GM18870 (cell line): ENCODE data around the gene GNG12.

Experiments
- ATAC-seq: cut with Tn5 transposase; IDR thresholded peaks from one replicate; pipeline ENCODE4 v1.9.1; 2021; ENCODE audit warnings: moderate library complexity; ENCODE audit not compliant: unreplicated experiment

The GNG12 gene

DNA sequence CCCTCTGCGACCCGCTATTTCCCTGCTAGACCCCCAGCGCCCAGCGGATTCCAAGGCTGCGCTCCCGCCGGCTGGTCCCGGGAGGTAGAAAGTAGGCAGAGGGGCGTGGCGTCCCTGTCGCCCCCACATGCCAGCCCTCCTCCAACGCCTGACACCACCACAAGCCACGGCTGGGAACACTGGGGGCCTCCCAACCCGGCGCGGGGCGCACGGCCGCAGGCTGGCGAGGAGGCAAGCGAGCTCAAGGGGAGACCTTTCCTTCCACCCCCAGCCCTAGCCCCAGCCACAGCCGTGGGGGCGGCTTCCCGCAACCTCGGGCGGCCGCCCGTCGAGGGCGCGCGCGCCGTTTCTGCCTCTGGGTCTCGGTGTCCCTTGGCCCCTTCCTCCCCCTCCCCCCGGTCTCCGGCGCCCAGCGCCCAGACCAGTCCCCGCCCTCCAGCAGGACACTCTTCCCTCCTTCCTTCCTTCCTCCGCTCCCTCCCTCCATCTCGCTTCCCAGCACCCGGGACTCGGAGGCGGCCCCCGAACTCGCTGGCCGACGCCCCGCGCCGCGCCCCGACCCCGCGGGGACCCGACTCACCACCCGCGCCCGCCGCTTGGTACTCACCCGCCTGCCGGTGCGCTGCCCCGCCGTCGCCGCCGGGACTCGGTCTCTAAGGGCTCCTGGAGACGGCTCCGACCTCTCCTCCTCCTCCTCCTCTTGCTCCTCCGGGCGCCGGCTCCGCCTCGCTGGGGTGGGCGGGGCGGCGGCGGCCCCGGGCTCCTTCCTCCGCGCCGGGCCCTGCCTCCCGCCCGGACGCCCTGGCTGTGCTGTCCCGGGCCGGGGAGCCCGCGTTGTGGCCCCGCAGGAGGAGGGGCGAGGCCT is at the start of gene GNG12:
GNG12 (minus strand) TSS at position 731 of the 865 bp plus-strand sequence. CDS start 125,781 bp downstream, outside the sequence.
- no peak for ATAC-seq

DNA sequence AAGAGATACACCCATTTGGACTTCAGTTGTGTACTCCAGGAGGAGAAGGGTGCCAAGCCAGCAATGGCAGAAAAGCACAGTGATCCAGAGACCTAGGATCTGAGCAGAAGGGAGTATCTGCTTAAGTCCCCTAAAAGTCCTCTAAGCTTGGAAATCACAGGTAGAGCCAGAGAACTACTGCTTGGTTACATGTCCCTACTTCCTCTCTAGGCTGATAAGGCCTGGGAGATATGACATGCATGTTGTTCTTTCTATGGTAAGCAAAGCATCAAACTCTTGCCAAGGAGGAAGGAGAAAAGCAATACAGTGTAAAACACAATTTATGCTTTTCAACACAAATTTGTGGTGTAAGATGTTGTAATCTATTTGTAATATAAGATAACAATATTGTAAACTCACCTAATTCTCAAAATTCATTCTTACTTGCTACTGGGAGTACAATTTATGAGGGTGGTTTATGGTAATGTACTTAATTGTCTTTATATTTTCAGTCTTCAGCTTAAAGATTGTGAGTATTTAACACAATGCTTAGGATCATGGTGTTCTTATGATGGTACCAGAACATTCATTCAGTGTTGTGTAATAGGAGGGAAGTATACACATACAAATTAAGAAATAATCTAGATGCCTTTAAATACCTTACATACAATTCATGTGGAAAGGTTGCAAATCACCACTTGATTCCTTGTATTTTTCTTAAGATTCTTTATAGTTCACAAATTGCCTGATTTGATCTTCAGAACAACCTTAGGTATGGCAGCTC is 49.1 kb upstream of the GNG12 start:
- no peak for ATAC-seq

DNA sequence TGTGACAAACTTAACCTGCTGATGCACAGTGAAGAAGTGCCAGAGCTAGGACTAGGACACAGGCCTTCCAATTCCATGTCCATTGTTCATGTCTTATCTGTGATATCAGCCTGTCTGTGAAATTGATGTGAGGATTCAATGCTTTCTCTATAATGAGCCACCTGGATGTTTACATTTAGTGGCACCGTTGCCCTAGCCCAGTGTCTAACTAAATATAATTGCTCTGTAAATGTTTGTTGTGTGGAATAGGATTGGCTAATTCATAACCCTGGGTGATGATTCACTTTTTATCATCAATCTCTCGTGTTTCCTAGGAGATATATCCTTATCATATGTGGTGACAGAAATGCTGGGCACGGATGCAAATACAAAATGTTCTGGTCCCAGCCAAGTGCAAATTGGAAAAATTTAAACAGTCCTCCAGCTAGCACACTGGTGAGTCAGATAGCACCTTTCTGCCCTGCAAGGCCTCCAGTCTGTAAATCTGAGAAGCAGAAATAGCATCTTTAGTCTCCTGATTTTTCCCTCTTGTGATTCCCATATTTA is 46.9 kb upstream of the GNG12 start:
- no peak for ATAC-seq

- ATAC-seq, result no peak
Measured at GRCh38 chr1:67879485-67879884, 46.2 kb upstream of the GNG12 start.

GRCh38 chr1:67874501-67875111 is 41.3 kb upstream of the GNG12 start:
- ATAC-seq, result no peak

GRCh38 chr1:67869233-67869632 is 36.0 kb upstream of the GNG12 start:
- no peak for ATAC-seq

GRCh38 chr1:67863637-67864036 is 30.4 kb upstream of the GNG12 start:
- ATAC-seq, result no peak

GRCh38 chr1:67862685-67863084 is 29.4 kb upstream of the GNG12 start:
- no peak for ATAC-seq

- no peak for ATAC-seq
Measured at GRCh38 chr1:67861856-67862516, 28.7 kb upstream of the GNG12 start.

DNA sequence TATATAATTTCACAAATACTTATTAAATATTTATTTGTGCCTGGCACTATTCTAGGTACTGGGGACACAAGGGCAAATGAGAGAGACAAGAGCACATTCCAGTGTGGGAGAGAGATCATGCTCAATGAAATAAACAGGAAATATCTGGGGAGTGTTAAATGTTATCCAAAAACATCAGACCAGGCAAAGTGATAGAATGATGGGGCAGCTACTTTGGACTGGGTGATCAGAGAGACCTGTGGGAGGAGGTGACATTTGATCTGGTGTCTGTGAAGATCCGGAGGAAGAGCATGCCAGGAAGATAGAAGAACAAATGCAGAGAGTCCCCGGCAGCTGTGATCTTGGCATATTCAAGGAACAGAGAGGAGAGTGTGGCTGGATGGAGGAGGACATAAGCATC is 27.5 kb upstream of the GNG12 start:
- ATAC-seq, result no peak

- no peak for ATAC-seq
Measured at GRCh38 chr1:67856921-67857320, 23.7 kb upstream of the GNG12 start.

- no peak for ATAC-seq
Measured at GRCh38 chr1:67855961-67856360, 22.7 kb upstream of the GNG12 start.

DNA sequence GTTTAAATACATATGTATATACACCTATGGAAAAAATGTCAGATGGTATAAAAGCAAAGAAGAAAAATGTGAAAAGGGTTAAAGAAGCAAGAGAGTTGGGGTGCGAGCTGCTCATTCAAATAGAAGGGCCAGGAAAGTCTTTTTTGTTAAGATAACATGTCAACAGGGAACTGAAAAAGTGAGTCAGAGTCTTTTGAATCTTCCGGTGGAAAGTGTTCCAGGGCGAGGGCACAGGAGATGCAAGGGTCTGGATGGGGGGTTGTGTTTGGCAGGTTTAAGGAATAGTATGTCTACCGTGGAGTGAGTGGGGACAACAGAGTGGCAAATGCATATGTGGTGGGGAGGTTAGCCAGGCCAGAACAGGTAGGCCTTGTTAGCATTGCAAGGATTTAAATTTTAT is 22.2 kb upstream of the GNG12 start:
- no peak for ATAC-seq

- ATAC-seq, result no peak
Measured at GRCh38 chr1:67853704-67854103, 20.4 kb upstream of the GNG12 start.

DNA sequence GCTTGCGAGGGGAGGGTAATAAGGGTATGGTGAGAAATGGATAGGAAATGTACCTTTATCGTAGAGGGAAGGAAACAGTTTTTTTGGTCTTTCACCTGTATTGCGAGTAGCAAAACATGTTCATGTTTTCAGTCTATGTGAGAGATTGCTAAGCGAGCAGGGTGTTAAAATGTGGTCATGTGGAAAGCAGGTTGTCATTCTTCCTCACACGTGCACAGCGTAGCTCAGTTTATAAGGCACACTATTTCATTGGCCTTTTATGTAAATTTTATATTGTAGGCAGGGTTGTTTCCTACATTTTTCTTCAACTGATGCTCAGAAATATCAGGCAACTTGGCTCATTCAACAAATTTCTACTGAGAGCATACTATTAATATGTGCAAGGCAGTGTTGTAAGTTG is 18.5 kb upstream of the GNG12 start:
- ATAC-seq, result no peak

DNA sequence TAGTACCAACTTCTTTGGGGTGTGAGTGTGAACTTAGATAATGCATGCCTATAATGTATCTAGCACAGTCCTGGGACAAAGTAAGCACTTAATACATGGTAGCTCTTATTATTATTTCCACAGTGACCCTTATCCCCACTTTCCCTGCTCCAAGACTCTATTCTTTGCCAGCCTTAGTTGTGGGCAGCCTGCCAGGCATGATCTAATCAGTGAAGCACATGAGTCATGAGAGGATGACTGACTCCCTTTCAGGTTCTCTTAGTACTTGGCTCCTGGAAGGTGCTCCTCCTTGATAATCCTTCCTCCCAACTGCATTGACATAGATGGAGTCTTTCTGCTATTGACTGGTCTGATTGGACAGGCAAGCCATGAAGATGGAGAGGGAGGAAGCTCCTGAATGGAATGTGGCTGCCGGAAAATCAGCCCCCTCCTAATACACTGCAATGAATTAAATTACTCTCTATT is 17.4 kb upstream of the GNG12 start:
- ATAC-seq, result no peak

- no peak for ATAC-seq
Measured at GRCh38 chr1:67850151-67850551, 16.9 kb upstream of the GNG12 start.

- ATAC-seq, result no peak
Measured at GRCh38 chr1:67847466-67847865, 14.2 kb upstream of the GNG12 start.

GRCh38 chr1:67846538-67846937 is 13.3 kb upstream of the GNG12 start:
- no peak for ATAC-seq

DNA sequence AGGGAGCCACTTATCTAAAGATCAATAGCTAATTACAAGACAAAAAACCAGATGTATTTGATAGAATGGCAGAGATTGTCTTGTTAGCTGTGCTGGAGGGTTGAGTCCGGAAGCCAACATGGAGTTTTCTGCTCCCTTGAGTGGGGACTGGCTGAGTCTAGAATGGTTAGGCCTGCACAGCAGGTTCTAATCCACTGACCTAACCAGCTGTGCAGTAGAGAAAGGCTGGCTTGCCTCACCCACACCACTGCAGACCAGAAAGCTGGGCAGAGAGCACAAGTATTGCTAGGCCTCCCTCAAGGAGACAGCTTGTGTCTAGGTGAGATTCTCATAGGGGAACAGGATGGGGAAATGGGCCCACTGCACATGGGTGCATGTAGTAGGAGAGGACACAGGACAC is 11.7 kb upstream of the GNG12 start:
- ATAC-seq, result no peak

DNA sequence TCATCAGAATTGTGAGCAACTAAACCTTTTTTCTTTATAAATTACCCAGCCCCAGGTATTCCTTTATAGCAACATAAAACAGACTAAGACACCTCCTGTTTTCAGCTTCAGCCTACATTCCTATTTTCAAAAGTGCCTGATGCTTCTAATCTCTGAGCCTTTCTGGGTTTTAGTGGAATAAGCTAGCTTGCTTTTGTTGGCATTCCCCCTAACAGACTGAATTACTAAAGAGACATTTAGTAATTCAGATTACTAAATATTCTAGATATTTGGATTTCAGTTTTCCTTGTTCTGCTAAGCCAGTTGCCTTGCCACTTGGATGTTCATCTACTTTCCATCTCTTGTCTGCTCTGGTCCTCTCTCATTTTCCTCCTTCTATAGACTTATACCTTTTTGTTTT is 10.5 kb upstream of the GNG12 start:
- no peak for ATAC-seq
